HG03520 (cell line): ENCODE measurements around the gene POC5.
"Not testable (repeated sequence)": the region's sequence is repeated elsewhere in the genome, so short reads cannot be mapped to it uniquely, and the experiment has no call there.

Experiments
- ATAC-seq: cut with Tn5 transposase; IDR thresholded peaks from one replicate; pipeline ENCODE4 v1.9.1; 2021; ENCODE audit warnings: mild to moderate bottlenecking, moderate library complexity; ENCODE audit not compliant: unreplicated experiment

The POC5 gene

GRCh38 chr5:75706016-75706415 is 11.2 kb downstream of the POC5 start:
- ATAC-seq = no peak

- ATAC-seq = no peak
These were observed 15.4 kb downstream of the POC5 start for GRCh38 chr5:75701856-75702255.

- ATAC-seq = not testable (repeated sequence)
These were observed 21.5 kb downstream of the POC5 start for GRCh38 chr5:75695472-75696351.

GRCh38 chr5:75694781-75695180 is 22.5 kb downstream of the POC5 start:
- no peak for ATAC-seq

GRCh38 chr5:75690669-75691068 is 26.6 kb downstream of the POC5 start:
- ATAC-seq = no peak

- no peak for ATAC-seq
These were observed 30.8 kb downstream of the POC5 start for GRCh38 chr5:75686480-75686879.

- ATAC-seq = no peak
These were observed 32.1 kb downstream of the POC5 start for GRCh38 chr5:75685141-75685540.

GRCh38 chr5:75681125-75681830 is 36.0 kb downstream of the POC5 start:
- ATAC-seq = no peak

GRCh38 chr5:75678155-75678554 is 39.1 kb downstream of the POC5 start:
- no peak for ATAC-seq

GRCh38 chr5:75677607-75678006 is 39.6 kb downstream of the POC5 start:
- ATAC-seq = no peak

- ATAC-seq = no peak
These were observed 41.5 kb downstream of the POC5 start for GRCh38 chr5:75675783-75676182.

GRCh38 chr5:75672616-75673015 is 44.6 kb downstream of the POC5 start:
- ATAC-seq = no peak

GRCh38 chr5:75671506-75671905 is 45.7 kb downstream of the POC5 start:
- no peak for ATAC-seq

GRCh38 chr5:75670577-75670976 is 46.7 kb downstream of the POC5 start:
- ATAC-seq = no peak

- ATAC-seq = peak; percentile 86
These were observed 48.1 kb downstream of the POC5 start for GRCh38 chr5:75668977-75669689.

GRCh38 chr5:75668445-75668844 is 48.8 kb downstream of the POC5 start:
- ATAC-seq = no peak

GRCh38 chr5:75667586-75667985 is 49.7 kb downstream of the POC5 start:
- ATAC-seq = no peak

- ATAC-seq = no peak
These were observed 50.4 kb downstream of the POC5 start for GRCh38 chr5:75666801-75667200.

GRCh38 chr5:75664979-75665378 is 52.3 kb downstream of the POC5 start:
- ATAC-seq = no peak

- no peak for ATAC-seq
These were observed 53.5 kb downstream of the POC5 start for GRCh38 chr5:75663579-75664284.

- no peak for ATAC-seq
These were observed 55.2 kb downstream of the POC5 start for GRCh38 chr5:75662061-75662460.
